Adrenal gland (tissue), 5 donors: ENCODE measurements around the gene CDC25B.
"Not testable (repeated sequence)": the region's sequence is repeated elsewhere in the genome, so short reads cannot be mapped to it uniquely, and the experiment has no call there.

ENCODE experiments used
- CTCF ChIP-seq, 6 experiments: fragments of 450-650 bp in 4 of 6; fragments of 200-600 bp in 2 of 6; sonication (generic) in 1 of 6; IDR thresholded peaks; 1 replicate in 5 of 6; 2 replicates in 1 of 6; pipeline versions ENCODE4 v1.5.1 to v1.8.0; 2016 to 2021; ENCODE audit warnings: antibody characterized with exemption in 6 of 6, mild to moderate bottlenecking in 2 of 6, moderate library complexity in 1 of 6
- POLR2A ChIP-seq, 2 donors: fragments of 450-650 bp; IDR thresholded peaks; one replicate each; pipeline ENCODE4 v1.6.1; 2017; ENCODE audit warnings: antibody characterized with exemption in 2 of 2, mild to moderate bottlenecking in 2 of 2, moderate library complexity in 1 of 2
- donor health status: DM: no; HTN: no; CAD: no.

GRCh38 chr20:3794168-3794567, 1.9 kb upstream of the CDC25B start:
- not testable (repeated sequence) for TF ChIP-seq CTCF, POLR2A (IDR thresholded peaks at IDR 0.05)
